Liver (tissue), 3 donors: Measurements from ENCODE around the gene VPS26B.
"Not testable (repeated sequence)": the region's sequence is repeated elsewhere in the genome, so short reads cannot be mapped to it uniquely, and the experiment has no call there.

Experiments
- FOXA1 ChIP-seq: IDR thresholded peaks from 2 replicates; pipeline ENCODE4 v1.6.1; 2016; ENCODE audit warnings: antibody characterized with exemption
- GABPA ChIP-seq, 2 donors: IDR thresholded peaks in 1 of 2; conservative IDR thresholded peaks in 1 of 2; 2 replicates each; pipeline ENCODE4 v1.6.1; 2016; ENCODE audit warnings: antibody characterized with exemption in 2 of 2, mild to moderate bottlenecking in 1 of 2, moderate library complexity in 1 of 2
- JUND ChIP-seq, 2 donors: IDR thresholded peaks; 2 replicates each; pipeline ENCODE4 v1.6.1; 2016; ENCODE audit warnings: antibody characterized with exemption in 2 of 2
- RAD21 ChIP-seq, 2 donors: IDR thresholded peaks; 2 replicates each; pipeline ENCODE4 v1.6.1; 2016; ENCODE audit warnings: antibody characterized with exemption in 2 of 2, mild to moderate bottlenecking in 2 of 2
- SP1 ChIP-seq: IDR thresholded peaks from 2 replicates; pipeline ENCODE4 v1.6.1; 2018; ENCODE audit warnings: antibody characterized with exemption, mild to moderate bottlenecking
- TAF1 ChIP-seq: conservative IDR thresholded peaks from 2 replicates; pipeline ENCODE4 v1.6.1; 2016; ENCODE audit warnings: antibody characterized with exemption, mild to moderate bottlenecking
- TF ChIP-seq, protein P1 (sequence below): fragments of 150-350 bp; IDR thresholded peaks from 2 replicates; pipeline ENCODE4 v1.5.1; 2017; ENCODE audit warnings: improper control_type of control experiment, low read depth, low read length; ENCODE audit not compliant: missing input control
- TF ChIP-seq, protein P2 (sequence below): IDR thresholded peaks from 2 replicates; pipeline ENCODE4 v1.6.1; 2016; ENCODE audit warnings: antibody characterized with exemption, mild to moderate bottlenecking
- TF ChIP-seq, protein P3 (sequence below): IDR thresholded peaks from 2 replicates; pipeline ENCODE4 v1.6.1; 2016; ENCODE audit warnings: antibody characterized with exemption
- donor health status: healthy.
- donor health status: healthy.

DNA sequence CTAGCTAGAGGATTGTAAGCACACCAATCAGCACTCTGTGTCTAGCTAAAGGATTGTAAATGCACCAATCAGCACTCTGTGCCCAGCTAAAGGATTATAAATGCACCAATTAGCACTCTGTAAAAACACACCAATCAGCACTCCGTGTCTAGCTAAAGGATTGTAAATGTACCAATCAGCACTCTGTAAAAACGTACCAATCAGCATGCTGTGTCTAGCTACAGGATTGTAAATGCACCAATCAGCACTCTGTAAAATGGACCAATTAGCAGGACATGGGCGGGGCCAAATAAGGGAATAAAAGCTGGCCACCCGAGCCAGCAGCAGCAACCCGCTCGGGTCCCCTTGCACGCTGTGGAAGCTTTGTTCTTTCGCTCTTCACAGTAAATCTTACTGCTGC is 36.4 kb upstream of the VPS26B start:
- not testable (repeated sequence) for TF ChIP-seq RAD21 (IDR thresholded peaks at IDR 0.05); JUND (IDR thresholded peaks at IDR 0.05); TAF1; SP1; FOXA1; GABPA (IDR thresholded peaks at IDR 0.05 in 1 of 2, conservative IDR thresholded peaks at IDR 0.05 in 1 of 2)
- TF ChIP-seq, protein P1, sequence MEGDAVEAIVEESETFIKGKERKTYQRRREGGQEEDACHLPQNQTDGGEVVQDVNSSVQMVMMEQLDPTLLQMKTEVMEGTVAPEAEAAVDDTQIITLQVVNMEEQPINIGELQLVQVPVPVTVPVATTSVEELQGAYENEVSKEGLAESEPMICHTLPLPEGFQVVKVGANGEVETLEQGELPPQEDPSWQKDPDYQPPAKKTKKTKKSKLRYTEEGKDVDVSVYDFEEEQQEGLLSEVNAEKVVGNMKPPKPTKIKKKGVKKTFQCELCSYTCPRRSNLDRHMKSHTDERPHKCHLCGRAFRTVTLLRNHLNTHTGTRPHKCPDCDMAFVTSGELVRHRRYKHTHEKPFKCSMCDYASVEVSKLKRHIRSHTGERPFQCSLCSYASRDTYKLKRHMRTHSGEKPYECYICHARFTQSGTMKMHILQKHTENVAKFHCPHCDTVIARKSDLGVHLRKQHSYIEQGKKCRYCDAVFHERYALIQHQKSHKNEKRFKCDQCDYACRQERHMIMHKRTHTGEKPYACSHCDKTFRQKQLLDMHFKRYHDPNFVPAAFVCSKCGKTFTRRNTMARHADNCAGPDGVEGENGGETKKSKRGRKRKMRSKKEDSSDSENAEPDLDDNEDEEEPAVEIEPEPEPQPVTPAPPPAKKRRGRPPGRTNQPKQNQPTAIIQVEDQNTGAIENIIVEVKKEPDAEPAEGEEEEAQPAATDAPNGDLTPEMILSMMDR: not testable (repeated sequence)
- TF ChIP-seq, protein P2, sequence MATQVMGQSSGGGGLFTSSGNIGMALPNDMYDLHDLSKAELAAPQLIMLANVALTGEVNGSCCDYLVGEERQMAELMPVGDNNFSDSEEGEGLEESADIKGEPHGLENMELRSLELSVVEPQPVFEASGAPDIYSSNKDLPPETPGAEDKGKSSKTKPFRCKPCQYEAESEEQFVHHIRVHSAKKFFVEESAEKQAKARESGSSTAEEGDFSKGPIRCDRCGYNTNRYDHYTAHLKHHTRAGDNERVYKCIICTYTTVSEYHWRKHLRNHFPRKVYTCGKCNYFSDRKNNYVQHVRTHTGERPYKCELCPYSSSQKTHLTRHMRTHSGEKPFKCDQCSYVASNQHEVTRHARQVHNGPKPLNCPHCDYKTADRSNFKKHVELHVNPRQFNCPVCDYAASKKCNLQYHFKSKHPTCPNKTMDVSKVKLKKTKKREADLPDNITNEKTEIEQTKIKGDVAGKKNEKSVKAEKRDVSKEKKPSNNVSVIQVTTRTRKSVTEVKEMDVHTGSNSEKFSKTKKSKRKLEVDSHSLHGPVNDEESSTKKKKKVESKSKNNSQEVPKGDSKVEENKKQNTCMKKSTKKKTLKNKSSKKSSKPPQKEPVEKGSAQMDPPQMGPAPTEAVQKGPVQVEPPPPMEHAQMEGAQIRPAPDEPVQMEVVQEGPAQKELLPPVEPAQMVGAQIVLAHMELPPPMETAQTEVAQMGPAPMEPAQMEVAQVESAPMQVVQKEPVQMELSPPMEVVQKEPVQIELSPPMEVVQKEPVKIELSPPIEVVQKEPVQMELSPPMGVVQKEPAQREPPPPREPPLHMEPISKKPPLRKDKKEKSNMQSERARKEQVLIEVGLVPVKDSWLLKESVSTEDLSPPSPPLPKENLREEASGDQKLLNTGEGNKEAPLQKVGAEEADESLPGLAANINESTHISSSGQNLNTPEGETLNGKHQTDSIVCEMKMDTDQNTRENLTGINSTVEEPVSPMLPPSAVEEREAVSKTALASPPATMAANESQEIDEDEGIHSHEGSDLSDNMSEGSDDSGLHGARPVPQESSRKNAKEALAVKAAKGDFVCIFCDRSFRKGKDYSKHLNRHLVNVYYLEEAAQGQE: not testable (repeated sequence)
- TF ChIP-seq, protein P3, sequence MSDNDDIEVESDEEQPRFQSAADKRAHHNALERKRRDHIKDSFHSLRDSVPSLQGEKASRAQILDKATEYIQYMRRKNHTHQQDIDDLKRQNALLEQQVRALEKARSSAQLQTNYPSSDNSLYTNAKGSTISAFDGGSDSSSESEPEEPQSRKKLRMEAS: not testable (repeated sequence)
